Measurements from ENCODE around the gene NEK5. TPM values are rescaled to one million over a fixed set of nuclear protein-coding genes. Genes with fewer than 3 reads are reported as not detected.

Gene NEK5
- total and polyA plus RNA-seq, 2 experiments from 2014 or later: 1.2 to 1.3 TPM

DNA sequence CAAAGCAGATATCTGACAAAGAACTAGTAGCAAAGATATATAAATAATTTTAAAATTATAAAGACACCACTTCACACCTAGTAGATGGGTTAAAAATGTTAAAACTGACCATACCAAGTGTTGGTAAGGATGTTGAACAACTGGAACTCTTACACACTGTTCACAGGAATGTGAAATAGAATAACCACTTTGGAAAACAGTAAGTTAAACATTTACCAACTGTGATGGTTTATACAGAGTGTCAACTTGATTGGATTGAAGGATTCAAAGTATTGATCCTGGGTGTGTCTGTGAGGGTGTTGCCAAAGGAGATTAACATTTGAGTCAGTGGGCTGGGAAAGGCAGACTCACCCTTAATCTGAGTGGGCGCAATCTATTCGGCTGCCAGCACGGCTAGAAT, 85.2 kb downstream of the NEK5 start:
- no peak overlapping the region for H3K4me3 ChIP-seq
- H3K9me3 ChIP-seq (ENCODE audit: low read depth): no peaks in the 10 kb centered on the region
- no peak overlapping the region for H3K27ac ChIP-seq
- no peaks in the 10 kb centered on the region for H3K79me2 ChIP-seq
- no peak overlapping the region for H2AFZ ChIP-seq
- TF ChIP-seq EZH2 (IDR thresholded peaks at IDR 0.05; ENCODE audit: borderline replicate concordance) (no peak), EZH2phosphoT487 (IDR thresholded peaks at IDR 0.05; ENCODE audit: low read depth, severe bottlenecking, unreplicated experiment) (no peak)
- TF ChIP-seq, protein P1, sequence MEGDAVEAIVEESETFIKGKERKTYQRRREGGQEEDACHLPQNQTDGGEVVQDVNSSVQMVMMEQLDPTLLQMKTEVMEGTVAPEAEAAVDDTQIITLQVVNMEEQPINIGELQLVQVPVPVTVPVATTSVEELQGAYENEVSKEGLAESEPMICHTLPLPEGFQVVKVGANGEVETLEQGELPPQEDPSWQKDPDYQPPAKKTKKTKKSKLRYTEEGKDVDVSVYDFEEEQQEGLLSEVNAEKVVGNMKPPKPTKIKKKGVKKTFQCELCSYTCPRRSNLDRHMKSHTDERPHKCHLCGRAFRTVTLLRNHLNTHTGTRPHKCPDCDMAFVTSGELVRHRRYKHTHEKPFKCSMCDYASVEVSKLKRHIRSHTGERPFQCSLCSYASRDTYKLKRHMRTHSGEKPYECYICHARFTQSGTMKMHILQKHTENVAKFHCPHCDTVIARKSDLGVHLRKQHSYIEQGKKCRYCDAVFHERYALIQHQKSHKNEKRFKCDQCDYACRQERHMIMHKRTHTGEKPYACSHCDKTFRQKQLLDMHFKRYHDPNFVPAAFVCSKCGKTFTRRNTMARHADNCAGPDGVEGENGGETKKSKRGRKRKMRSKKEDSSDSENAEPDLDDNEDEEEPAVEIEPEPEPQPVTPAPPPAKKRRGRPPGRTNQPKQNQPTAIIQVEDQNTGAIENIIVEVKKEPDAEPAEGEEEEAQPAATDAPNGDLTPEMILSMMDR (IDR thresholded peaks at IDR 0.05; ENCODE audit: poor library complexity): no peak
- H3K4me2 ChIP-seq: no peak overlapping the region
- DNase-seq (ENCODE audit: low spot score): no peak
- no peaks in the 10 kb centered on the region for H3K27me3 ChIP-seq
- 91% methylated on average over 3 of the region's 3 CpGs for WGBS (ENCODE audit: low lambda C conversion rate, missing lambda C conversion rate)
- H4K20me1 ChIP-seq (ENCODE audit: insufficient read depth, poor library complexity, severe bottlenecking): no peaks in the 10 kb centered on the region
- no peaks in the 10 kb centered on the region for H3K4me1 ChIP-seq (ENCODE audit: insufficient read depth)
- no peaks in the 10 kb centered on the region for H3K36me3 ChIP-seq (replicated peaks; ENCODE audit: insufficient read depth, low read depth)
- H3K9me2 ChIP-seq (replicated peaks; ENCODE audit: insufficient read depth): no peaks in the 10 kb centered on the region

DNA sequence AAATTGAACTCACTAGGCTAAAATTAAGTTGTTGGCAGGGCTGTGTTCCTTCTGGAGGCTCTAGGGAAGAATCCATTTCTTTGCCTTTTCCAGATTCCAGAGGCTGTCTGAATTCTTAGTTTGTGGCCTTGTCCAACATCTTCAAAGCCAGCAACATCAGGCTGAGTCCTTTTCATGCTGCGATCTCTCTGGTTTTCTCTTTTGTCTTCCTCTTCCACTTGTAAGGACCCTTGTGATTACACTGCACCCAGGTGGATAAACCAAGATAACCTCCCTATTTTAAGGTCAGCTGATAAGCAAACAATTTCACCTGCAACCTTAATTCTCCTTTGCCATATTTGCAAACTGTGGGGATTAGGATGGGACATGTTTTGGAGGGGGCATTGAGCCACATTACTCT, 92.8 kb downstream of the NEK5 start:
- H3K4me3 ChIP-seq: no peak overlapping the region
- no peaks in the 10 kb centered on the region for H3K79me2 ChIP-seq
- no peaks in the 10 kb centered on the region for H3K36me3 ChIP-seq (replicated peaks; ENCODE audit: insufficient read depth, low read depth)
- H3K4me1 ChIP-seq (ENCODE audit: insufficient read depth): peaks cover 7% of the 10 kb centered on the region
- 70% methylated on average over 1 of the region's 1 CpG for WGBS (ENCODE audit: low lambda C conversion rate, missing lambda C conversion rate)
- no peaks in the 10 kb centered on the region for H3K9me2 ChIP-seq (replicated peaks; ENCODE audit: insufficient read depth)
- DNase-seq (ENCODE audit: low spot score): no peak
- TF ChIP-seq, protein P1 (IDR thresholded peaks at IDR 0.05; ENCODE audit: poor library complexity): no peak
- TF ChIP-seq EZH2phosphoT487 (IDR thresholded peaks at IDR 0.05; ENCODE audit: low read depth, severe bottlenecking, unreplicated experiment) (no peak), EZH2 (IDR thresholded peaks at IDR 0.05; ENCODE audit: borderline replicate concordance) (no peak)
- no peak overlapping the region for H2AFZ ChIP-seq
- no peaks in the 10 kb centered on the region for H4K20me1 ChIP-seq (ENCODE audit: insufficient read depth, poor library complexity, severe bottlenecking)
- H3K4me2 ChIP-seq: no peak overlapping the region
- no peaks in the 10 kb centered on the region for H3K27me3 ChIP-seq
- no peak overlapping the region for H3K27ac ChIP-seq
- no peaks in the 10 kb centered on the region for H3K9me3 ChIP-seq (ENCODE audit: low read depth)

DNA sequence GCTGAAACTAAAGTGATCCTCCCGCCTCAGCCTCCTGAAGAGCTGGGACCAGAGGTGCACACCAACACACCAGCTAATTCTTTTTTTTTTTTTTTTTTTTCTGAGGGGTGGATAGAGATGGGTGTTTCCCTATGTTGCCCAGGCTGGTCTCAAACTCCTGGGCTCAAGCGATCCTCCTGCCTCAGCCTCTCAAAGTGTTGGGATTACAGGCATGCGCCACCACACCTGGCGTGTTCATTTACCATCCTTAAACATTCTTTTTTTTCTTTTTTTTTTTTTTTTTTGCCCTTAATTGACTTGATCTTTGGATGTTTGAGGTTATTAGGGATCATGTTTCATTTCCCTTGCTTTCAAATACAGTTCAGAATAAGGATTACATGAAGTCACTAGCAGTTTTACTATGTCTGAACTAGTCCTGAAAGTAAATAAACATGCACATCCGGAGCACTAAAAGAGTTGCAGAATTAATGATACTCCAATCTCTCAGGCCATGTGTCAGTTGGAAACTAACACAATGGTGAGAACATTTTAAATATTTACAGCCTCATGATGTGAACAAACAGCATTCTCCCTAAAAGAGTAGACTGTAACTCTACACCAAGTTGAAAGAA, 94.2 kb downstream of the NEK5 start:
- H3K36me3 ChIP-seq (replicated peaks; ENCODE audit: insufficient read depth, low read depth): no peaks in the 10 kb centered on the region
- no peak for DNase-seq (ENCODE audit: low spot score)
- TF ChIP-seq EZH2phosphoT487 (IDR thresholded peaks at IDR 0.05; ENCODE audit: low read depth, severe bottlenecking, unreplicated experiment) (no peak), EZH2 (IDR thresholded peaks at IDR 0.05; ENCODE audit: borderline replicate concordance) (no peak)
- TF ChIP-seq, protein P1 (IDR thresholded peaks at IDR 0.05; ENCODE audit: poor library complexity): no peak
- peaks cover 7% of the 10 kb centered on the region for H3K4me1 ChIP-seq (ENCODE audit: insufficient read depth)
- no peak overlapping the region for H3K4me3 ChIP-seq
- H3K4me2 ChIP-seq: no peak overlapping the region
- peaks cover 6% of the 10 kb centered on the region for H3K79me2 ChIP-seq
- H4K20me1 ChIP-seq (ENCODE audit: insufficient read depth, poor library complexity, severe bottlenecking): no peaks in the 10 kb centered on the region
- no peaks in the 10 kb centered on the region for H3K9me3 ChIP-seq (ENCODE audit: low read depth)
- no peak overlapping the region for H2AFZ ChIP-seq
- no peak overlapping the region for H3K27ac ChIP-seq
- WGBS (ENCODE audit: low lambda C conversion rate, missing lambda C conversion rate): 75% methylated on average over 5 of the region's 5 CpGs
- no peaks in the 10 kb centered on the region for H3K9me2 ChIP-seq (replicated peaks; ENCODE audit: insufficient read depth)
- no peaks in the 10 kb centered on the region for H3K27me3 ChIP-seq

All from hepatocyte (in vitro differentiated cells).